COLO668 (cell line): Measurements from ENCODE around the gene DPP9.

Experiments used
- DNase-seq: peaks from one replicate; lab custom pipeline; 2025; ENCODE audit not compliant: unreplicated experiment; lab: John Stamatoyannopoulos, UW

Gene DPP9

DNA sequence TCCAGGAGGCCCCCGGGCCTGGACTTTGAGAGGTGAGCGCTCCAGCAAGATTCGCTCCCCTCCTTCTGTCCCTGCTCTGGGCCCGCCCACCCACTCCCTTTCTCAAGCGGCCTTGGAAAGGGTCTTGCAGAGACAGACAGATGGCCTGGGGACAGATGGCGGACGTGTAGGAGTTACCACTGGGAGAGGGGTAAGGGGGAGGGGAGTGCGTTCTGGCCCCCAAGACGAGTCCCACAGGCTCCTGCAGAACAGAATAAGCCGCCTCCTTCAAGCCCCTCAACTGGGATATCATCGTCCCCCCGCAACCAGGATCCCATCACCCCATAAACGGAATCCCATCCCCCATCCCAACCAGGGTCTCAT is 87.9 kb downstream of the DPP9 start:
- no peak for DNase-seq

DNA sequence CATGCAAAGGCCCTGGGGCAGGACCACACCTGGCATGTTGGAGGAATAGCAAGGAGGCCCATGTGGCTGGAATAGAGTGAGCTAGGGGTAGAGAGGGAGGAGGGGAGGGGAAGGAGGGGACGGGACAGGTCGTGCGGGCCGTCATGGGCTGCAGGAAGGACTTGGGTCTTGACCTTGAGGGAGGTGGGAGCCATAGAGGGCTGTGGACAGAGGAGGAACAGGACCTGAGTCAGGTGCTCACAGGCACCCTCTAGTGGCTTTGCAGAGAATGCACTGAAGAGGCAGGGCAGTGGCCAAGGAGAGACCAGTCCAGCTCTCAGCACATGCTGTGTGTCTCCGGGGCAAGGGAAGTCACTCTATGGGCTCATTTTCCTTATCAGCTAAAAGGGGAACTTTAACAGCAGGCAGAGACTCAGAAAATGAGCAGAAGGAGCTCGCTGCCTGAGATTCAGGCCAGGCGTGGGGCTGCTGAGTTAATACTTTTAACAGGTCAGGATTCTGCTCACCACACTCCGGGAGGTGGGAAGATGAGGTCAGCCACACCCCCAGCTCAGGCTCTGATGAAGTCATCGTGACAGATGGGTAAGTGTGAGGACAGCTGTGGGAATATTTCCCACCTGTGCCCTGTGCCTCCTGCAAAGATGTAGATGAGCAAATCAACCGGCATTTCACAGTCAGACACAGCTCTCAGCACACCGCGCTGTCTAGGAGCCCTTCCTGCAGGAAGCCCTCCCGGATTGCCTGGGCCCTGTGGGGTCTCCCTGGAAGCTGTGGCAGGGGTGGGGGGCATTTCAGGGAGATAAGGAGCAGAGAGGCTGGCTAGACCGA is 90.3 kb downstream of the DPP9 start:
- peak; percentile 49 for DNase-seq
